H1 (cell line): Measurements from ENCODE around the gene WASL. TPM values are rescaled to one million over a fixed set of nuclear protein-coding genes. Genes with fewer than 3 reads are reported as not detected.

Experiments used
- CTCF ChIA-PET: fragments of 300-600 bp; sonication (Branson Sonifier 250); formaldehyde crosslinking; loops from one replicate; lab custom pipeline; 2021; ENCODE audit not compliant: partially characterized antibody; lab: Charles Lee
- POLR2A ChIA-PET: fragments of 300-600 bp; sonication (Branson Sonifier 250); formaldehyde crosslinking; loops from one replicate; lab custom pipeline; 2021; ENCODE audit warnings: inconsistent platforms; ENCODE audit not compliant: partially characterized antibody; lab: Charles Lee
- DNase-seq, 2 experiments: peaks; one replicate each; pipeline versions ENCODE4 v3.0.0 to v3.0.0-alpha.2; 2010 to 2022; ENCODE audit warnings: low spot score in 2 of 2, low read depth in 1 of 2, mixed read lengths in 1 of 2
- FAIRE-seq: peaks from 2 replicates; lab custom pipeline; 2011; peaks lifted over from hg19 to GRCh38; lab: Jason Lieb, UNC
- H2AFZ ChIP-seq: 2 replicates; pipeline ENCODE4 v1.8.1; 2012; ENCODE audit warnings: low read length, inconsistent platforms
- H2AK5ac ChIP-seq: 2 replicates; pipeline ENCODE4 v1.6.1; 2013; ENCODE audit warnings: low read depth, low read length
- H2BK120ac ChIP-seq: replicated peaks from 2 replicates; pipeline ENCODE3; 2013; ENCODE audit warnings: low read depth, low read length, inconsistent platforms
- H2BK12ac ChIP-seq: 2 replicates; pipeline ENCODE4 v1.6.1; 2013; ENCODE audit warnings: low read depth, low read length
- H2BK15ac ChIP-seq: 2 replicates; pipeline ENCODE4 v1.6.1; 2013; ENCODE audit warnings: low read length
- H2BK20ac ChIP-seq: 2 replicates; pipeline ENCODE4 v1.6.1; 2013; ENCODE audit warnings: low read length
- H2BK5ac ChIP-seq: 2 replicates; pipeline ENCODE4 v1.6.1; 2013; ENCODE audit warnings: low read depth, low read length
- H3K14ac ChIP-seq: 2 replicates; pipeline ENCODE4 v1.6.1; 2013; ENCODE audit warnings: inconsistent platforms; ENCODE audit not compliant: insufficient read length
- H3K18ac ChIP-seq: 2 replicates; pipeline ENCODE4 v1.6.1; 2013; ENCODE audit warnings: low read length; ENCODE audit errors: extremely low read depth
- H3K23ac ChIP-seq: 2 replicates; pipeline ENCODE4 v1.6.1; 2013; ENCODE audit warnings: inconsistent platforms; ENCODE audit not compliant: insufficient read length
- H3K23me2 ChIP-seq: 2 replicates; pipeline ENCODE4 v1.6.1; 2013; ENCODE audit warnings: low read depth, low read length
- H3K27ac ChIP-seq: 2 replicates; pipeline ENCODE4 v1.6.1; 2011; ENCODE audit warnings: low read depth, low read length, inconsistent platforms
- H3K27me3 ChIP-seq, 4 experiments: replicated peaks in 1 of 4; 1 replicate in 1 of 4; 2 replicates in 3 of 4; pipeline versions ENCODE4 v1.6.1 to v1.8.1; 2011 to 2013; ENCODE audit warnings: low read length in 3 of 4, mild to moderate bottlenecking in 3 of 4, inconsistent platforms in 2 of 4, mixed read lengths in 2 of 4, moderate library complexity in 1 of 4; ENCODE audit not compliant: control insufficient read depth in 3 of 4, insufficient read depth in 3 of 4; ENCODE audit errors: extremely low read depth in 1 of 4
- H3K36me3 ChIP-seq, 4 experiments: 2 replicates each; pipeline versions ENCODE4 v1.6.1 to v1.8.1; 2011 to 2013; ENCODE audit warnings: mild to moderate bottlenecking in 4 of 4, low read length in 3 of 4, moderate library complexity in 2 of 4, control low read depth in 1 of 4, inconsistent platforms in 1 of 4; ENCODE audit not compliant: insufficient read depth in 4 of 4, control insufficient read depth in 2 of 4
- H3K4ac ChIP-seq: replicated peaks from 2 replicates; pipeline ENCODE3; 2013; ENCODE audit warnings: low read length, low read depth, mixed read lengths, inconsistent platforms; ENCODE audit not compliant: insufficient read length
- H3K4me1 ChIP-seq, 4 experiments: replicated peaks in 1 of 4; 1 replicate in 1 of 4; 2 replicates in 3 of 4; pipeline versions ENCODE4 v1.6.1 to v1.8.1; 2011 to 2013; ENCODE audit warnings: low read length in 3 of 4, inconsistent platforms in 2 of 4, mixed read lengths in 1 of 4; ENCODE audit not compliant: insufficient read depth in 4 of 4, control insufficient read depth in 3 of 4
- H3K4me2 ChIP-seq, 2 experiments: 2 replicates each; pipeline versions ENCODE4 v1.6.1 to v1.8.1; 2011 to 2013; ENCODE audit warnings: low read depth in 2 of 2, low read length in 2 of 2, control low read depth in 1 of 2, inconsistent platforms in 1 of 2, mild to moderate bottlenecking in 1 of 2; ENCODE audit not compliant: insufficient read depth in 1 of 2
- H3K4me3 ChIP-seq, 4 experiments: fragments of 200-600, 300-600 bp in 1 of 4; sonication (generic), shearing (Covaris generic), sonication (Bioruptor Twin) in 1 of 4; 2 replicates each; pipeline versions ENCODE4 v1.5.1 to v1.8.1; 2011 to 2016; ENCODE audit warnings: low read length in 4 of 4, low read depth in 3 of 4, control low read depth in 2 of 4, inconsistent platforms in 2 of 4, mild to moderate bottlenecking in 2 of 4, mixed read lengths in 1 of 4, moderate library complexity in 1 of 4; ENCODE audit not compliant: insufficient read depth in 2 of 4; ENCODE audit errors: extremely low read depth in 1 of 4
- H3K56ac ChIP-seq: replicated peaks from 2 replicates; pipeline ENCODE3; 2013; ENCODE audit warnings: low read depth, mild to moderate bottlenecking, mixed read lengths, low read length, inconsistent platforms; ENCODE audit not compliant: insufficient read length
- H3K79me1 ChIP-seq: 2 replicates; pipeline ENCODE4 v1.6.1; 2013; ENCODE audit warnings: low read depth, low read length, control low read depth
- H3K79me2 ChIP-seq, 2 experiments: 2 replicates each; pipeline versions ENCODE4 v1.6.1 to v1.8.1; 2012 to 2013; ENCODE audit warnings: low read length in 2 of 2, mild to moderate bottlenecking in 2 of 2, inconsistent platforms in 1 of 2; ENCODE audit not compliant: insufficient read depth in 2 of 2, control insufficient read depth in 1 of 2
- H3K9ac ChIP-seq, 4 experiments: replicated peaks in 1 of 4; 1 replicate in 1 of 4; 2 replicates in 3 of 4; pipeline versions ENCODE4 v1.6.1 to v1.8.1; 2011 to 2013; ENCODE audit warnings: low read depth in 3 of 4, low read length in 3 of 4, control low read depth in 2 of 4, mild to moderate bottlenecking in 2 of 4, moderate library complexity in 2 of 4, inconsistent platforms in 1 of 4; ENCODE audit errors: extremely low read depth in 1 of 4
- H3K9me3 ChIP-seq, 2 experiments: 2 replicates each; pipeline versions ENCODE4 v1.6.1 to v1.8.1; 2012 to 2013; ENCODE audit warnings: mild to moderate bottlenecking in 2 of 2, moderate library complexity in 2 of 2, control low read depth in 1 of 2, inconsistent platforms in 1 of 2, low read depth in 1 of 2, low read length in 1 of 2, mixed read lengths in 1 of 2; ENCODE audit not compliant: insufficient read depth in 2 of 2
- H4K20me1 ChIP-seq, 2 experiments: replicated peaks in 1 of 2; 2 replicates each; pipeline versions ENCODE3 to v1.8.1; 2011 to 2013; ENCODE audit warnings: inconsistent platforms in 2 of 2, low read length in 2 of 2, mild to moderate bottlenecking in 1 of 2; ENCODE audit not compliant: insufficient read depth in 2 of 2, control insufficient read depth in 1 of 2
- H4K5ac ChIP-seq: 2 replicates; pipeline ENCODE4 v1.6.1; 2013; ENCODE audit warnings: low read length, low read depth, mixed read lengths, inconsistent platforms; ENCODE audit not compliant: insufficient read length
- H4K8ac ChIP-seq: 2 replicates; pipeline ENCODE4 v1.8.0; 2013; ENCODE audit warnings: mild to moderate bottlenecking, moderate library complexity, low read length, inconsistent platforms; ENCODE audit not compliant: insufficient read depth; ENCODE audit errors: extremely low read depth
- H4K91ac ChIP-seq: replicated peaks from 2 replicates; pipeline ENCODE3; 2013; ENCODE audit warnings: low read length, mixed read lengths, inconsistent platforms; ENCODE audit not compliant: insufficient read length
- EZH2 ChIP-seq: fragments of 200-600 bp; sonication (generic); IDR thresholded peaks from 2 replicates; pipeline ENCODE4 v1.7.1; 2012; ENCODE audit warnings: low read depth, mild to moderate bottlenecking, moderate library complexity, low read length, inconsistent platforms; ENCODE audit not compliant: severe bottlenecking
- KDM4A ChIP-seq: IDR thresholded peaks from one replicate; pipeline ENCODE4 v1.7.1; 2012; ENCODE audit warnings: low read depth, mild to moderate bottlenecking, moderate library complexity, low read length, inconsistent platforms; ENCODE audit not compliant: severe bottlenecking
- SAP30 ChIP-seq: fragments of 300-600 bp; sonication (generic); IDR thresholded peaks from 2 replicates; pipeline ENCODE4 v1.7.1; 2012; ENCODE audit warnings: low read length, moderate library complexity, mild to moderate bottlenecking, inconsistent platforms; ENCODE audit not compliant: insufficient read depth, insufficient replicate concordance
- SIRT6 ChIP-seq: IDR thresholded peaks from one replicate; pipeline ENCODE4 v1.7.1; 2012; ENCODE audit warnings: low read length, inconsistent platforms
- WGBS, 2 experiments: shearing (Covaris generic) in 1 of 2; methylation state at CpG; one replicate each; pipeline versions ENCODE4 v1.1.6 to v1.1.7; 2013 to 2015; ENCODE audit warnings: low lambda C conversion rate in 2 of 2, mixed read lengths in 2 of 2, inconsistent platforms in 1 of 2, low coverage in 1 of 2, missing lambda C conversion rate in 1 of 2; ENCODE audit not compliant: insufficient replicate concordance in 2 of 2, insufficient coverage in 1 of 2, insufficient read length in 1 of 2; ENCODE audit errors: extremely low coverage in 1 of 2, missing lambda C conversion rate in 1 of 2; 5-methylcytosine and 5-hydroxymethylcytosine counted together
- polyA plus RNA-seq, 7 experiments: library from polyadenylated mRNA; depleted of rRNA in 3 of 7; stranded (reverse) in 5 of 7; unstranded in 2 of 7; fragments of >200 nt in 5 of 7; fragments of 200-250 nt in 2 of 7; gene quantifications; 1 replicate in 5 of 7; 2 replicates in 1 of 7; 4 replicates in 1 of 7; pipeline versions ENCODE4 v1.2.1 to v1.2.3, GENCODE V29; 2011 to 2013; ENCODE audit warnings: missing spikeins in 2 of 7, mixed read lengths in 2 of 7
- total RNA-seq: library from RNA; stranded (reverse); fragmentation: NEBNext Ultra II Directional; extraction: Animal tissue kit (Norgen Biotek cat#: 25700); gene quantifications from 2 replicates; pipeline ENCODE4 v1.2.1, GENCODE V29; 2021
- TF ChIP-seq, protein P1 (sequence below): IDR thresholded peaks from 2 replicates; pipeline ENCODE4 v1.6.1; 2012; ENCODE audit warnings: inconsistent platforms

Gene WASL
- total and polyA plus RNA-seq, 2 of the 8 experiments (the other 6 are each of a cell fraction or from before 2014, with no cell fraction given), result 7.7 to 38.9 TPM

DNA sequence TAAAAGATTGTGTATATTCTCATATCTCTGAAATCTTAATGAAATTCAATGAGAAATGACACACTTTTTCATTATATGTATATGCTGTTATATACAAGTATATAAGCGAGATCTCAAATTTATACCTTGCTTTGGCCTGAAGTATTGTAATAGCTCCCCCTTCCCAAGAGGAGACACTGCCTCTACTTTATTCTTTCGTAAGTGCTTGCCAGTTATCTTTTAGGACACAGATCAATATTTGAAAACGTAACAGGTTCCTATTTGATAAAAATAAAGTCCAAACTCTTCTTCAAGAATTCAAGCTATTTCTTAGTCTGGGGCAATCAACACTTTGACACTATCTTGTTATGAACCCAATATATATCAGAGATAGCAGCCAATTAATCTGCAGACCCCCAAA is 24.9 kb downstream of the WASL start:
- H2BK20ac ChIP-seq, result no peak overlapping the region
- CTCF ChIA-PET, result interaction anchor here (1.1 to 1.6 kb wide), 5 partner anchors 9 to 142 kb away, joined by 3 to 7 read pairs (median 4); no protein-coding TSS in a partner anchor
- no peaks in the 10 kb centered on the region for H3K36me3 ChIP-seq
- H3K4me3 ChIP-seq, result no peak overlapping the region
- no peak overlapping the region for H2BK15ac ChIP-seq
- H3K9me3 ChIP-seq, result no peaks in the 10 kb centered on the region; a peak in 1 of 4 replicates
- no peak overlapping the region for H2BK5ac ChIP-seq
- no peak overlapping the region for H2BK12ac ChIP-seq
- TF ChIP-seq, protein P1, sequence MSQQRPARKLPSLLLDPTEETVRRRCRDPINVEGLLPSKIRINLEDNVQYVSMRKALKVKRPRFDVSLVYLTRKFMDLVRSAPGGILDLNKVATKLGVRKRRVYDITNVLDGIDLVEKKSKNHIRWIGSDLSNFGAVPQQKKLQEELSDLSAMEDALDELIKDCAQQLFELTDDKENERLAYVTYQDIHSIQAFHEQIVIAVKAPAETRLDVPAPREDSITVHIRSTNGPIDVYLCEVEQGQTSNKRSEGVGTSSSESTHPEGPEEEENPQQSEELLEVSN, result no peak
- TF ChIP-seq EZH2, result no peak
- no peak for TF ChIP-seq SAP30
- no peak for TF ChIP-seq KDM4A
- TF ChIP-seq SIRT6, result no peak
- no peaks in the 10 kb centered on the region for H3K27me3 ChIP-seq
- H2AFZ ChIP-seq, result no peak overlapping the region
- no peak overlapping the region for H3K18ac ChIP-seq
- H3K23ac ChIP-seq, result no peak overlapping the region
- no peak overlapping the region for H3K56ac ChIP-seq
- no peak overlapping the region for H3K4ac ChIP-seq
- FAIRE-seq (no peak), DNase-seq (no peak)
- H3K79me2 ChIP-seq, result peaks cover 11 to 100% of the 10 kb centered on the region in 2 experiments
- H3K9ac ChIP-seq, result no peak overlapping the region
- no peak overlapping the region for H2AK5ac ChIP-seq
- H2BK120ac ChIP-seq, result no peak overlapping the region
- H4K8ac ChIP-seq, result no peak overlapping the region
- H3K27ac ChIP-seq, result no peak overlapping the region
- no peaks in the 10 kb centered on the region; the same call in none of the 2 replicates for H3K79me1 ChIP-seq
- H4K5ac ChIP-seq, result no peak overlapping the region
- no peak overlapping the region for H4K91ac ChIP-seq
- peaks cover 0 to 8% (median under 1%) of the 10 kb centered on the region in 4 experiments; a peak in 1 of 7 replicates for H3K4me1 ChIP-seq
- H3K4me2 ChIP-seq, result no peak overlapping the region
- peaks cover 9% of the 10 kb centered on the region in 2 experiments for H4K20me1 ChIP-seq
- no peaks in the 10 kb centered on the region for H3K23me2 ChIP-seq
- H3K14ac ChIP-seq, result no peak overlapping the region
- 87% methylated on average over 3 of the region's 3 CpGs; no CpG with 5 or more reads in 1 of the 2 experiments for WGBS, 2 experiments
- POLR2A ChIA-PET, result interaction anchor here (0.8 to 1.7 kb wide), 3 partner anchors 8 to 24 kb away, joined by 3 to 5 read pairs (median 4); partner anchors contain the start of gene WASL
